ENCODE results near the gene SPTBN5.

Gene SPTBN5

GRCh38 chr15:41903782-41904181 lies 9.9 kb upstream of the SPTBN5 start:
- DNase-seq: no peak

DNA sequence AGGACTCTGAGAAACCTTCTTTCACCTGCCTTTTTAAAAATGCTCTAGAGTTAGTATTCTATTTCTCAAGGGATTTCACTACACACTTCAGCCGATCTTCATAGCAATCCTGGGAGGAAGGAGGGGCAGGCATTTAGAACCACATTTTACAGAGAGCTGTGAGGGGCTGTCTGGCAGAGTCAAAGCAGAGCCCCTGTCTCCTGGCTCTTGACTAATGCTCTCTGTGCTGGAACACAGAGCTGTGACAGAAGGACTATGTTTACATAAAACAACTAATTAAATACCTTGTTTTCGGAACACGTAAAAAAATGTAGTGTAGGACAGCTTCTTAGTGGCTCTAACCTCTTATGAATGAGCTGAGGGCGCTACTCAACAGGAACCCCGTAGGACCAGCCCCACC lies 7.6 kb upstream of the SPTBN5 start:
- DNase-seq: no peak

- DNase-seq: peak; percentile 17
Observed at GRCh38 chr15:41900526-41901380, 6.9 kb upstream of the SPTBN5 start.

GRCh38 chr15:41899854-41900442 lies 6.1 kb upstream of the SPTBN5 start:
- no peak for DNase-seq

GRCh38 chr15:41897363-41897799 lies 3.5 kb upstream of the SPTBN5 start:
- no peak for DNase-seq

DNA sequence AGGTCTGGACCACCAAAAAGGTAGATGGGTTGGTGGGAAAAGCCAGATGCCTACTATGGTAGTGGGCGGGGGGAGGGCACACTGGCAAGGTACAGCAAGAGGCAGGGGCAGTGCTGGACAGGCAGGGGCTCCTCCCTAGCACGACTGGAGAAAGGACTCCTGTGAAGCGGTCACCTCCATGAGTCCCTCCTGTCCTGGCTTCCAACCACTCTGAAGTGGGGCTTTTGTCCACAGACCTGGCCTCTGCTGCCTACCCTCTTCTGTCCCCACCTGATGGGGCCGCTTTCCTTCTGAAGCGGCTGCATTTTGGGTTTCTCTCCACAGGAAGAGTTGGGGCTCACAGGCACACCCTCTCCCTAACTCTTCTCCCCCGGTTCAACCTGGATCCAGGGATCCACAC lies 2.7 kb upstream of the SPTBN5 start:
- DNase-seq: no peak

DNA sequence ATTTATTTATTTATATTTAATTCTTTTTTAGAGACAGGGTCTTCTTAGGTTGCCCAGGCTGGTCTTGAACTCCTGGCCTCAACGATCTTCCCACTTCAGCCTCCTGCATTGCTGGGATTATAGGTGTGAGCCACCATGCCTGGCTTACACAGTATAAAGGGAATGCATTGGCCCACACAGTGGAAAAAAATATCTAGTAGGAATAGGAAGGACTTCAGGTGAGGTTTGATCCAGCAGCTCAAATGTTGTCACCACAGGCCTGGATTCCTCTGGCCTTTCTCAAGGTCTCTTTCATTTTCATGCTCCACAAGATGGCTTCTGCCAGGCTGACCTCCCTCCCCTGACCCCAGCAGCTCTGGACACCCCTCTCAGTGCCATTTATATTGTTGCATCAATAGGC lies 2.1 kb upstream of the SPTBN5 start:
- DNase-seq: no peak

DNA sequence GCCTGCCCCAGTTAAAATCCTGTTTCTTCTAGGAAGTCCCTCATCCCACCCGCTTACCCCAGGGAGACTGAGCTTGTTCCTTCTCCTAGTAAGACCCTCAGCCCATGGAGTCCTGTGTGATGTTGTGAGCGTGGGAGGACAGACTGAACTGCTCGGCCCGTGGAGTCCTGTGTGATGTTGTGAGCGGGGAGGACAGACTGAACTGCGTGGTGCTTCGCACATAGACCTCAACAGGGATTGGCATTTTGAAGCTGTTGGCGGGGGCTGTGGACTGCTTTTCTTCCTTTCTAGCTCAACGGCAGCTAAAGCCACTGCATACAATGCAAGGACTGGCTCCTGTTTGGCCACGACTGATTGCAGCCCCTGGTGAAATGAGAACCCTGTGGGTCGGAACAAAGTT lies 1.6 kb upstream of the SPTBN5 start:
- no peak for DNase-seq

GRCh38 chr15:41894791-41895463 lies 1.1 kb upstream of the SPTBN5 start:
- DNase-seq: peak; percentile 82

DNA sequence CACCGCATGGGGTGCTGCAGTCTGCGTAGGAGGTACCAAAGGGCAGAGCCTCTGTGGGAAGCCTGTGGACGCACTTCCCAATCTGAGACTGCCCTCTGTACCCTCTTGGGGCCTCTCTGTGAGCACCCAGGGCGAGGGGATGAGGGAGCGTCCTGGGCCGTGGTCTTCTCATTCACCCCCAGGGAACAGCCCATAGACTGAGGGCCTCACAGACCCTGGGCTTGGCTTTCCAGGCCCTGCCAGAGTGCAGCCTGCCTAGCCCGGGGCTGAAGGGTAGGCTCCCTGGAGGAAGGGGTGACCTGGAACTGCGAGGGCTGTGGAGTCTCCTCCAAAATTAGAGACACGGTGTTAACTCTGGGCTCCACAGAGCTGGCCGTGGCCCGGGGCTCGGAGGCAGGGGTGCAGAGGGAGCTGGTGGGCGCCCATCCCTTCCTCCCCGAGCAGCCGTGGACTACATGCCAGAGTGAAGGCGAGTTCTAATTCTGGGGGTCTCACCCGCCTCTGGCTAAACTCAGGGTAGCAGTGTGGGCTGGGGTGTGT lies 468 bp upstream of the SPTBN5 start:
- DNase-seq: no peak

- DNase-seq: no peak
Observed at GRCh38 chr15:41892621-41893421, 1.0 kb downstream of the SPTBN5 start.

DNA sequence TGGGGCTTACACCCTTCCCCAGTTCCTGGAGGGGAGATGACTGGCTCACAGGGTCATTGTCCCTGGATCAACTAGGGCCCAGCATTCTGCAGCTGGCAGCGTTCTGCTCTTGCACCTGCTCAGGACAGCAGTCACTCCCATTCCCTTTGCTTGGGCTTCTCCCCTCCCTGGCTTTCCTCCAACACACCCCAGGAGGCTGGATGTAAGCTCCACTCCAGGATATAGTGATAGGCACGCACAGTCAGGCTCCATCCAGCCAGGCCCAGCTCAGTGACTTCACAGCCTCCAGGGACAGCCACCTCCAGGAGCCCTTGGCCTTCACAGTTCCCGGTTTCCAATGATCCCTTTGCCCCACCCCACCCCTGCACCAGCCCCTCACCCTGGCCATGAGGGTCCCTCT lies 1.9 kb downstream of the SPTBN5 start:
- DNase-seq: no peak

DNA sequence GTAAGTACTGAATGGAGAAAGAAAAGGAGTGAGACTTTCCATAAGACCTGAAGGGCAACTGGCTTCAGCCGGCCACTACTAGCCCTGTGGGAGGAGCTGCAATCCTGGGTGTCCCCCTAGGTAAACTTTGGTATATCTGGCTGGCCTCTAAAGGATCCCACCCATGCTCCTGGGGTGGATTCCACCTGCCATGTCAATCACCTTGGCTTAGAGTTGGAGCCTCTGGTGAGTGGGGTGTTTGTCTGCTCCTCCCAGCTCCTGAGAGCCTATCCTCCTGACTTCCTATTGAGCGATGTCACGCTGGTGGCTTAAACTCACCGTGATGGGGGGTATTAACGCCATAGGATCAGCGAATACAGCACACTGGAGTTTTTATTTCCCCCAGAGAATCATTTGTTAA lies 2.6 kb downstream of the SPTBN5 start:
- no peak for DNase-seq

DNA sequence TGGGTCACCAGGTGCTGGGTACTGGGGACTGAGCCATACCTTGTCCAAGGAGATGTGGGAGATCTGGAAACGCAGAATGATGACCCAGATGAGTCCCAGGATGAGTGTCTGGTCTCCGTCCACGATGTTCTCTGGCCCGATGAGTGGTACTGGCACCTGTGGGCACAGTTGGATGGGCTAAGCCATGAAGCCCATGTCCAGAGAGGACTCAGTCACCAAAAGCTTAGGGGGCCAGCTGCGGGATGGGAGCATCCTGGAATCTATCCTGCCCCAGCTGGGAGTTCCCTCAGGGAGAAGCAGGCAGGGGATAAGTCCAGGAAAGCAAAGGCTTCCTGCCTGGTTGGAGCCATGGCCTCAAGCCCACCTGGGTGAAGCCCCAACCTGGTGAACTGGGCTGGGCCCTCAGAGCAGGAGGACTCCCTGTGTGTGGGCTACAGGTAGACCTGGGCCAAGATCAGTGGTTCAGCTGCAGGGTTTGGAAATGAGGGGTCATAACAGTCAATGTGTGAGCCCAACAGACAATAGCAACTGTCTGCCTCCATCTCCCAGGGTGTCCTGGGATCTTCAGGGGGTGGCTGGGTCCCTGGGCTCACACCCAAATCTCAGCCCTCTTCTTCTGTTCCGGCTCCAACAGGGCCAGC lies 3.7 kb downstream of the SPTBN5 start:
- DNase-seq: no peak

- DNase-seq: no peak
Observed at GRCh38 chr15:41888662-41889253, 5.1 kb downstream of the SPTBN5 start.

DNA sequence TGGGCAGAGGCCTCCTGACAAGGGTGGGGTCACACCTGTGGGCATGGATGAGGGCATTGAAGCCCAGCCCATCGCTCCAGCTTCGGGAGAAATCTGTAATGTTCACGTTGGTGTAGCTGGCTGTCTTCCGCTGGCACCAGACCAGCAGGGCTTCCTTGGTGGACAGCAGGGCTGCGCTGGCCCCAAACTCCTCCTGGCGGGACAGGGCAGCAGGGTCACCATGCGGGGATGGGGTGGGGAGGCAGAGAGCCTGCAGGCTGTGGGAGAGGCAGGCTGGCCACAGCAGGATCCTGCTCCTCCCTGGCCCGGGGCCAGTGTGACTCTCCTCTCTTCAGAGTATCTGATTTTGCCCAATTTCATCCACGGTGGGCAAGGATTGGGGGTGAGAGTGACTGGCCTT lies 6.0 kb downstream of the SPTBN5 start:
- DNase-seq: no peak

- DNase-seq: no peak
Observed at GRCh38 chr15:41887161-41887560, 6.7 kb downstream of the SPTBN5 start.

GRCh38 chr15:41886741-41887140 lies 7.1 kb downstream of the SPTBN5 start:
- DNase-seq: no peak

GRCh38 chr15:41885841-41886240 lies 8.0 kb downstream of the SPTBN5 start:
- no peak for DNase-seq

- no peak for DNase-seq
Observed at GRCh38 chr15:41885321-41885720, 8.5 kb downstream of the SPTBN5 start.

GRCh38 chr15:41884458-41884857 lies 9.4 kb downstream of the SPTBN5 start:
- no peak for DNase-seq

GRCh38 chr15:41883484-41883825 lies 10.4 kb downstream of the SPTBN5 start:
- DNase-seq: no peak
